ENCODE data around the gene A4GALT.

A4GALT gene

GRCh38 chr22:42716649-42717127 lies 4.0 kb downstream of the A4GALT start:
- DNase-seq (ENCODE audit: low read depth, low spot score): no peak
- ChIA-PET POLR2A (interaction anchor here (0.8 kb wide), 1 partner anchor 66 kb away, joined by 3 read pairs; no protein-coding TSS in a partner anchor), CTCF (no interaction called here)
- TF ChIP-seq CTCF (IDR thresholded peaks at IDR 0.05; ENCODE audit: insufficient read depth, low read length, missing control alignments): no peak
- no peak overlapping the region for H3K4me3 ChIP-seq (ENCODE audit: low read depth, low read length)

GRCh38 chr22:42716221-42716620 lies 4.4 kb downstream of the A4GALT start:
- ChIA-PET POLR2A (no interaction called here), CTCF (no interaction called here)
- no peak for TF ChIP-seq CTCF (IDR thresholded peaks at IDR 0.05; ENCODE audit: insufficient read depth, low read length, missing control alignments)
- no peak overlapping the region for H3K4me3 ChIP-seq (ENCODE audit: low read depth, low read length)
- no peak for DNase-seq (ENCODE audit: low read depth, low spot score)

- DNase-seq (ENCODE audit: low read depth, low spot score): no peak
- ChIA-PET CTCF (no interaction called here), POLR2A (no interaction called here)
- TF ChIP-seq CTCF (IDR thresholded peaks at IDR 0.05; ENCODE audit: insufficient read depth, low read length, missing control alignments): no peak
- no peak overlapping the region for H3K4me3 ChIP-seq (ENCODE audit: low read depth, low read length)
Measured at GRCh38 chr22:42714768-42715390, 5.8 kb downstream of the A4GALT start.

GRCh38 chr22:42714308-42714707 lies 6.4 kb downstream of the A4GALT start:
- no peak for TF ChIP-seq CTCF (IDR thresholded peaks at IDR 0.05; ENCODE audit: insufficient read depth, low read length, missing control alignments)
- no peak overlapping the region for H3K4me3 ChIP-seq (ENCODE audit: low read depth, low read length)
- DNase-seq (ENCODE audit: low read depth, low spot score): no peak
- CTCF ChIA-PET: no interaction called here
- POLR2A ChIA-PET: no interaction called here

GRCh38 chr22:42711895-42712837 lies 8.5 kb downstream of the A4GALT start:
- no peak overlapping the region for H3K4me3 ChIP-seq (ENCODE audit: low read depth, low read length)
- TF ChIP-seq CTCF (IDR thresholded peaks at IDR 0.05; ENCODE audit: insufficient read depth, low read length, missing control alignments): no peak
- ChIA-PET CTCF (no interaction called here), POLR2A (no interaction called here)
- DNase-seq (ENCODE audit: low read depth, low spot score): no peak

- ChIA-PET CTCF (no interaction called here), POLR2A (no interaction called here)
- H3K4me3 ChIP-seq (ENCODE audit: low read depth, low read length): no peak overlapping the region
- no peak for TF ChIP-seq CTCF (IDR thresholded peaks at IDR 0.05; ENCODE audit: insufficient read depth, low read length, missing control alignments)
- no peak for DNase-seq (ENCODE audit: low read depth, low spot score)
Measured at GRCh38 chr22:42711281-42711731, 9.4 kb downstream of the A4GALT start.

All from AG04449 (cell line).